Nephron progenitor cell (in vitro differentiated cells): Measurements from ENCODE around the gene PKP4.

ENCODE experiments used
- DNase-seq: peaks from one replicate; pipeline ENCODE4 v3.0.0; 2021
- H3K27ac Mint-ChIP-seq: 2 replicates; pipeline ENCODE4 v1.8.0; 2021; ENCODE audit warnings: mild to moderate bottlenecking, moderate library complexity, mixed read lengths
- H3K27me3 Mint-ChIP-seq: 2 replicates; pipeline ENCODE4 v1.8.0; 2021; ENCODE audit warnings: mild to moderate bottlenecking, low read depth, mixed read lengths; ENCODE audit not compliant: poor library complexity
- H3K36me3 Mint-ChIP-seq: 2 replicates; pipeline ENCODE4 v1.8.0; 2021; ENCODE audit warnings: low read depth, mixed read lengths
- H3K4me1 Mint-ChIP-seq: 2 replicates; pipeline ENCODE4 v1.8.0; 2021; ENCODE audit warnings: mixed read lengths
- H3K4me3 Mint-ChIP-seq: 2 replicates; pipeline ENCODE4 v1.8.0; 2021; ENCODE audit warnings: mild to moderate bottlenecking, moderate library complexity, mixed read lengths
- H3K9me3 Mint-ChIP-seq: 2 replicates; pipeline ENCODE4 v1.8.0; 2021; ENCODE audit warnings: mild to moderate bottlenecking, moderate library complexity, mixed read lengths
- TF ChIP-seq, protein P1 (sequence below): fragments of 200-600 bp; sonication (generic); IDR thresholded peaks from 2 replicates; pipeline ENCODE4 v1.5.0; 2021; ENCODE audit warnings: antibody characterized with exemption

Gene PKP4

DNA sequence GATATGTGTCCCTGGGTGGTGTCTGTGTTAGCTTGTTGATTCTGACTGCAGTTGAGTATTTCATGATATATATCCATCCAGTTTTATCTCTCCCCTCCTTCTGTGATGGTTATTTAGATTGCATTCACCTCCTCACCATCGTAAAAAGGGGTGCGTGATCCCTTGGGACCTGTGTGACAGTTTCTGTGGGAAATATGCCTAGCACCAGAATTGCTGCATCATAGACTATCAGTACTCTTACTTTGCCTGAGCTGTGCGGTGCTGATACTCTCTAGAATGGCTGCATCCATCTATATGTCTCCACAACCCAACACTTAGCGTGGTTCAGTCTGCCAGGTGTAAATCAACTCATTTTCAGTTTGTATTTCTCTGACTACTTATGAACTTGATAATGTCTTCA, 34.3 kb downstream of the PKP4 start:
- no peaks in the 10 kb centered on the region for H3K27me3 Mint-ChIP-seq
- no peak for DNase-seq
- no peak overlapping the region for H3K4me3 Mint-ChIP-seq
- peaks cover 76% of the 10 kb centered on the region for H3K4me1 Mint-ChIP-seq
- no peaks in the 10 kb centered on the region for H3K9me3 Mint-ChIP-seq
- TF ChIP-seq, protein P1, sequence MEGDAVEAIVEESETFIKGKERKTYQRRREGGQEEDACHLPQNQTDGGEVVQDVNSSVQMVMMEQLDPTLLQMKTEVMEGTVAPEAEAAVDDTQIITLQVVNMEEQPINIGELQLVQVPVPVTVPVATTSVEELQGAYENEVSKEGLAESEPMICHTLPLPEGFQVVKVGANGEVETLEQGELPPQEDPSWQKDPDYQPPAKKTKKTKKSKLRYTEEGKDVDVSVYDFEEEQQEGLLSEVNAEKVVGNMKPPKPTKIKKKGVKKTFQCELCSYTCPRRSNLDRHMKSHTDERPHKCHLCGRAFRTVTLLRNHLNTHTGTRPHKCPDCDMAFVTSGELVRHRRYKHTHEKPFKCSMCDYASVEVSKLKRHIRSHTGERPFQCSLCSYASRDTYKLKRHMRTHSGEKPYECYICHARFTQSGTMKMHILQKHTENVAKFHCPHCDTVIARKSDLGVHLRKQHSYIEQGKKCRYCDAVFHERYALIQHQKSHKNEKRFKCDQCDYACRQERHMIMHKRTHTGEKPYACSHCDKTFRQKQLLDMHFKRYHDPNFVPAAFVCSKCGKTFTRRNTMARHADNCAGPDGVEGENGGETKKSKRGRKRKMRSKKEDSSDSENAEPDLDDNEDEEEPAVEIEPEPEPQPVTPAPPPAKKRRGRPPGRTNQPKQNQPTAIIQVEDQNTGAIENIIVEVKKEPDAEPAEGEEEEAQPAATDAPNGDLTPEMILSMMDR = no peak
- no peaks in the 10 kb centered on the region for H3K36me3 Mint-ChIP-seq
- H3K27ac Mint-ChIP-seq = peak overlapping the region; percentile 5

DNA sequence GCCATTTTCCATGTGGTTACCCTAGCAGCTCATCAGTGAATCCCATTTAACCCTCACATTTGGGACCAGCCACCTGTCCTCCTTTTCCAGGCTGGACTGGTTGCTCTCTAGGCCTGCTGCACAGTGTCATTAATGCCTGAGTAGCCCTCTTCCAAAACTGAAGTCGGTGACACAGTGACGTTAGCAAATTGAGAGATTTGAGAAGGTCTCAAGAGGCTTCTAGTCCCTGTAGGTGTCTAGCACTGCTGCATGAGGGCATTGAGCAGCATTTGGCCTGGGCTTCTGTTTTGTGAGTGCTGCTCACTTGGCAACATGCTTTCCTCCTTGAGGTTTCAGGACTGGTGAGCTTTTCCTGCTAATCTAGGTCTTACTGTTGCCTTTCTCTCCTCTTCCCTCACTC, 36.7 kb downstream of the PKP4 start:
- TF ChIP-seq, protein P1 = no peak
- Mint-ChIP-seq H3K27ac (peak overlapping the region; percentile 0), H3K4me1 (peaks cover 70% of the 10 kb centered on the region), H3K36me3 (no peaks in the 10 kb centered on the region), H3K9me3 (no peaks in the 10 kb centered on the region), H3K27me3 (no peaks in the 10 kb centered on the region), H3K4me3 (no peak overlapping the region)
- DNase-seq = no peak

DNA sequence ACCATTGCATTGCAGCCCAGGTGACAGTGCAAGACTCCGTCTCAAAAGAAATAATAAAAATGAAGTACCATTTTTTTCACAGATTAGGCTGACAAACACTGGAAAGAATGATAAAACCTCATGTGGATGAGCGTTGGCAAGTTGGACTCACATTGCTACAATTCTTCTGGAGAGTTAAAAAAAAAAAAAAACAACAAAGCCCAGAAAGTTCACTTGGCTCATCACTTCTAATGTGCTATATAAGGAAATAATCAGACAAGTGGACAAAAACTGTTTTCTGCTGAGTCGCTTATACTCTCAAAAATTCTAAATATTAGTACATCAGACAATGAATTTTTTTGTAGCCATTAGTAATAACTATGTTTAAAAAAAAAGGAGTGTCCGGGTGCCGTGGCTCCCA, 38.4 kb downstream of the PKP4 start:
- Mint-ChIP-seq H3K27ac (no peak overlapping the region), H3K9me3 (no peaks in the 10 kb centered on the region), H3K4me1 (peaks cover 66% of the 10 kb centered on the region), H3K27me3 (no peaks in the 10 kb centered on the region), H3K4me3 (no peak overlapping the region), H3K36me3 (no peaks in the 10 kb centered on the region)
- DNase-seq = no peak
- TF ChIP-seq, protein P1 = no peak

DNA sequence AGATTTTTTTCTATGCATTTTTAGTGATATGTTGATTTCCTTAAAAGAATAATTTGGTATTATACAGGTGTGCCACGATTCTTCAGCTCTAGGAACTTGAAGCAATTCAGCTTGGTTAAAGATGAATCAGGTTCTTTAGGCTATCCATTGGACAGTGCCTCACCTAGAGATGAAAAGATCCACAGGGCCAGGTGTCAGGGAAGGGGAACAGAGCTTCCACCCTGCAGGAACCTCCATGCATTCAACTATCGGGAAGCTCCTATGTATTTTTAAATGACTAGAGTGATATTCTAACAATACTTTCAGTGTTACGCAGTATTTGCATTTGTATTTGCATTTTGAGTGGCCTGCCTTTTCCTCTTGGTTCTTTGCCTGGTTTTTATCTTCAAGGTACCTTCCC, 40.2 kb downstream of the PKP4 start:
- Mint-ChIP-seq H3K27ac (peak overlapping the region; percentile 53), H3K27me3 (no peaks in the 10 kb centered on the region)

DNA sequence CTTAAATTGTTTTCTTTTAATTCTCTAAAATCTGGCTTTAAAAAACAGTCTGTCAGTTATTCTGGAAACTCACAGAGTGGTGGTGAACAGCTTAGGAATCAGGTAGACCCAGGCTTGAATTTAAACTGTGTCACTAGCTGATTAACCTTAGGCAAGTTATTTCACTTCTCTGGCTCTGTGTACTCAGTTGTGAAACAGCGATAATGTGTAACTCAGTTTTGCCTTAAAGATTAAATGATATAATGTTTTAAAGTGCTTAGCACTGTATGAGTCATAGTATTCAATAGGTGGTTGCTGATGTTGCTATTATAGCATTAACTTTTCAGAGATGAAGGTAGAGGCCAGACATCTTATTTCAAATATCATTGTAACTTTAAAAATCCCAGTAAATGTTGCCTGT, 40.7 kb downstream of the PKP4 start:
- H3K27ac Mint-ChIP-seq = peak overlapping the region; percentile 53
- H3K4me1 Mint-ChIP-seq = peaks cover 50% of the 10 kb centered on the region
- no peaks in the 10 kb centered on the region for H3K9me3 Mint-ChIP-seq
- H3K4me3 Mint-ChIP-seq = no peak overlapping the region
- H3K36me3 Mint-ChIP-seq = no peaks in the 10 kb centered on the region
- DNase-seq = no peak
- TF ChIP-seq, protein P1 = no peak
- H3K27me3 Mint-ChIP-seq = no peaks in the 10 kb centered on the region

More for the DNA sequence above, 40.2 kb downstream of the PKP4 start:
- H3K9me3 Mint-ChIP-seq = no peaks in the 10 kb centered on the region
- DNase-seq = no peak
- TF ChIP-seq, protein P1 = no peak
- H3K4me3 Mint-ChIP-seq = no peak overlapping the region
- peaks cover 55% of the 10 kb centered on the region for H3K4me1 Mint-ChIP-seq
- H3K36me3 Mint-ChIP-seq = no peaks in the 10 kb centered on the region

DNA sequence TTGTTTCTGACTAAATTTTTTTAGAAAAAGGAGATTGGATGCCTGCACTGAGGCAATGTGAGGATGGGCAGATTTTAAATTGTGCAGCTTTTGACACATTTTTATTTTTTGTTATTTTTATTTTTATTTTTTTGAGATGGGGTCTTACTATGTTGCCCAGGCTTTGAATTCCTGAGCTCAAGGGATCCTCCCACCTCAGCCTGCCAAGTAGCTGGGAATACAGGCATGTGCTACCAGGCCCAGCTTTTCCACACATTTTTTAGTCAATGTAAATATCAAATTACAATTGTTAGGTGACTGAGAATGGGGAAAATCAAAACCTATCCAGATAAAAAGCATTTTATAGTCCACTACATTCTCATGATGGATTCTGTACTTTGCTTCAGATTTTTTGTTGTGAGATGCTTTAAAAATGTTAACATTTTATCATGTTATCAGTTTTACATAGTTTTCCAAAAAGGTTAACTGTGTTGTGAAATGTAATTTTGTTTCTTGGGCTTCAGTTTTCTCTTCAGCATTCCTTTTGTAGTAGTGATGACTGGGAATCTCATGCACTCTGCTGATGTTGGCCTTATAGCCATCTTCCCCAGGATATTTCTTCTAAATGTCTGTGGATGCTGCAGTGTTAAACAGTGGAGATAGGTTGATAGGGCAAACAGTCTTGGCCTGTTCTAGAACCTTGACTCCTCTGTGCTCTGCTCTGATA, 41.4 kb downstream of the PKP4 start:
- DNase-seq = no peak
- peaks cover 45% of the 10 kb centered on the region for H3K4me1 Mint-ChIP-seq
- H3K9me3 Mint-ChIP-seq = no peaks in the 10 kb centered on the region
- no peaks in the 10 kb centered on the region for H3K36me3 Mint-ChIP-seq
- H3K27me3 Mint-ChIP-seq = no peaks in the 10 kb centered on the region
- peak overlapping the region; percentile 44 for H3K27ac Mint-ChIP-seq
- no peak overlapping the region for H3K4me3 Mint-ChIP-seq
- TF ChIP-seq, protein P1 = no peak
